ENCODE measurements around the gene MVB12A. TPM values are rescaled to one million over a fixed set of nuclear protein-coding genes. Genes with fewer than 3 reads are reported as not detected.

MVB12A gene
- total and polyA plus RNA-seq, 9 of the 15 experiments (the other 6 are each of a cell fraction or from before 2014, with no cell fraction given): 1.2 to 46.2 (median 22.4) TPM

- TF ChIP-seq FOXP4 (CRISPR knock-in tag; IDR thresholded peaks at IDR 0.05; ENCODE audit: borderline replicate concordance): no peak
Measured at GRCh38 chr19:17466487-17466850, 46.6 kb downstream of the MVB12A start (continued).

- ATAC-seq (no peak), FAIRE-seq (peak; percentile 65), DNase-seq (ENCODE audit: extremely low read depth in 1 of 4, low spot score in 3 of 4) (no peak)
- Histone ChIP-seq H3K27ac (ENCODE audit: extremely low read depth, low read depth, low read length) (no peak overlapping the region), H3K79me2 (ENCODE audit: control insufficient read depth, insufficient read depth, low read length) (no peaks in the 10 kb centered on the region), H3K4me1 (replicated peaks in 1 of 2; ENCODE audit: control insufficient read depth in 2 of 2, insufficient read depth in 2 of 2, low read length in 2 of 2) (peaks cover 28 to 39% of the 10 kb centered on the region in 2 experiments), H3K9me1 (ENCODE audit: control insufficient read depth, insufficient read depth, low read length) (no peaks in the 10 kb centered on the region), H3K4me3 (no peak overlapping the region), H4K20me1 (replicated peaks; ENCODE audit: control insufficient read depth, insufficient read depth, low read length) (no peaks in the 10 kb centered on the region), H3K9me3 (replicated peaks; ENCODE audit: control insufficient read depth, insufficient read depth, low read depth, low read length) (peaks cover 2% of the 10 kb centered on the region; the same call in 1 of the 2 replicates), H3K27me3 (ENCODE audit: control insufficient read depth in 2 of 2, insufficient read depth in 2 of 2, low read length in 2 of 2) (peaks cover 0 to 7% of the 10 kb centered on the region in 2 experiments; a peak in 2 of 5 replicates), H3K9ac (ENCODE audit: insufficient read depth in 1 of 2, low read depth in 2 of 2, low read length in 2 of 2) (peak overlapping the region in 1 of 2 experiments; percentile 47; a peak in 1 of 4 replicates), H2AFZ (ENCODE audit: low read depth, low read length) (peak overlapping the region; percentile 82), H3K4me2 (ENCODE audit: insufficient read depth, low read length) (no peak overlapping the region), H3K36me3 (ENCODE audit: control insufficient read depth, insufficient read depth, low read length) (no peaks in the 10 kb centered on the region)
- WGBS (ENCODE audit: insufficient coverage, low coverage, missing lambda C conversion rate): 43% methylated on average over 10 of the region's 12 CpGs
- POLR2A ChIA-PET: interaction anchor here (0.7 to 1.7 kb wide), 2 partner anchors 20 to 161 kb away, joined by 4 read pairs; no protein-coding TSS in a partner anchor
- CTCF ChIA-PET (ENCODE audit: low intra/inter-chr PET ratio): interaction anchor here (0.6 to 2.3 kb wide), 3 partner anchors 14 to 27 kb away, joined by 3 to 10 read pairs (median 5); no protein-coding TSS in a partner anchor
- intact Hi-C loops (cut with micrococcal nuclease): loop anchor here (2.0 to 5.0 kb wide), 3 partner anchors 15 to 390 kb away; partner anchors contain the start of gene RPL18A
- in situ Hi-C loops (cut with MboI): loop anchor here (5.0 kb wide), 1 partner anchor 70 kb away; no protein-coding TSS in a partner anchor
- BruUV-seq (replicated peaks): no TSS peak
- TF ChIP-seq FOXA3 (CRISPR knock-in tag; conservative IDR thresholded peaks at IDR 0.05 in 1 of 2, IDR thresholded peaks at IDR 0.05 in 1 of 2) (0 out of 4 replicates have a peak, but pooled peaks of 1 of the 2 experiments have one; percentile 21), ARID2 (IDR thresholded peaks at IDR 0.05) (0 out of 2 replicates have a peak, but pooled peaks have one; percentile 13), ZEB2 (IDR thresholded peaks at IDR 0.05) (no peak), ZBTB8A (IDR thresholded peaks at IDR 0.05; ENCODE audit: partially characterized antibody) (no peak), CEBPG (CRISPR knock-in tag; IDR thresholded peaks at IDR 0.05) (no peak), CEBPG (tag; conservative IDR thresholded peaks at IDR 0.05 in 1 of 2, IDR thresholded peaks at IDR 0.05 in 1 of 2) (no peak), ZNF785 (CRISPR knock-in tag; IDR thresholded peaks at IDR 0.05) (no peak), ARID1B (IDR thresholded peaks at IDR 0.05) (peak; percentile 41; the same call in 1 of the 2 replicates), HDGF (IDR thresholded peaks at IDR 0.05) (0 out of 2 replicates have a peak, but pooled peaks have one; percentile 58), ZKSCAN3 (CRISPR knock-in tag; IDR thresholded peaks at IDR 0.05) (no peak), MTA1 (IDR thresholded peaks at IDR 0.05; ENCODE audit: borderline replicate concordance) (peak; percentile 92; the same call in 1 of the 2 replicates), ZBTB26 (CRISPR knock-in tag; IDR thresholded peaks at IDR 0.05) (peak; percentile 55; the same call in 1 of the 2 replicates), ARHGAP35 (IDR thresholded peaks at IDR 0.05; ENCODE audit: partially characterized antibody) (peak; percentile 65)
- TF ChIP-seq, protein P1, sequence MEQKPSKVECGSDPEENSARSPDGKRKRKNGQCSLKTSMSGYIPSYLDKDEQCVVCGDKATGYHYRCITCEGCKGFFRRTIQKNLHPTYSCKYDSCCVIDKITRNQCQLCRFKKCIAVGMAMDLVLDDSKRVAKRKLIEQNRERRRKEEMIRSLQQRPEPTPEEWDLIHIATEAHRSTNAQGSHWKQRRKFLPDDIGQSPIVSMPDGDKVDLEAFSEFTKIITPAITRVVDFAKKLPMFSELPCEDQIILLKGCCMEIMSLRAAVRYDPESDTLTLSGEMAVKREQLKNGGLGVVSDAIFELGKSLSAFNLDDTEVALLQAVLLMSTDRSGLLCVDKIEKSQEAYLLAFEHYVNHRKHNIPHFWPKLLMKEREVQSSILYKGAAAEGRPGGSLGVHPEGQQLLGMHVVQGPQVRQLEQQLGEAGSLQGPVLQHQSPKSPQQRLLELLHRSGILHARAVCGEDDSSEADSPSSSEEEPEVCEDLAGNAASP (IDR thresholded peaks at IDR 0.05): no peak
Measured at GRCh38 chr19:17467471-17468301, 47.8 kb downstream of the MVB12A start.
